ENCODE results near the gene MADCAM1. TPM values are rescaled to one million over a fixed set of nuclear protein-coding genes. Genes with fewer than 3 reads are reported as not detected.

Gene MADCAM1
- total RNA-seq, 2 donors from 2014 or later: 0.24 to 0.41 TPM

DNA sequence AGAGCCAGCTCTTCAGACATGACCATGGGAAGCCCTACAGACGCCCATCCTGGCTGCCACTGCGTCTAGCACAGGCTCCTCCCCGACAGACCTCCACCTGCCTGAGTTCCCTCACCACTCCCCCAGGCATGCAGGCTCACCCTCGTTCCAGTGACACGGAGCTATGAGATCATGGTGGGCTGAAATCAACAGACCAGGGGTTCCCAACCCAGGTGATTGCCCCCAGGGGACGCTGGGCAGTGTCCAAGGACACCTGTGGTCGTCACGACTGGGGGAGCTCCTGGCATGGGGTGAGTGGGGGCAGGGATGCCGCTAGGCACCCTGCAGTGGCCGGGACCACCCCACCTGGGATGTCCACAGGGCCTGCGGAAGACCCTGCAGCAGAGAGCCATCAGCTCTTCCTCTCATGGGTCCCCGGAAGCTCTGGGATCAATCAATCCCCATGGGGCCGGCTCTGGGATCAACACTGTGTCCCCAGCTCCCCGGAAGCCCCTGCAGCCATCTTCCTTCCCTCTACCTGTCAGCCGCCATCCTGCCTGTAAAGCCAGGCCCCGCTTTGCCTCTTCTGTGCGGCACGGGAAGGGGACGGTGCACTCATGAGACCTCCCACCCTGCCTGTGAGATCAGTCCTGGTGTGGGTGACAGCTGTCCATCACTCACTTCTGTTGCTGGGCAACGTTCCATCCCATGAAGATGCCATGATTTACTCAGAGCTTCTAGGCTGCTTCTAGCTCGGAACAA lies 12.8 kb upstream of the MADCAM1 start:
- intact Hi-C loops (cut with DNase I): no loop called here

DNA sequence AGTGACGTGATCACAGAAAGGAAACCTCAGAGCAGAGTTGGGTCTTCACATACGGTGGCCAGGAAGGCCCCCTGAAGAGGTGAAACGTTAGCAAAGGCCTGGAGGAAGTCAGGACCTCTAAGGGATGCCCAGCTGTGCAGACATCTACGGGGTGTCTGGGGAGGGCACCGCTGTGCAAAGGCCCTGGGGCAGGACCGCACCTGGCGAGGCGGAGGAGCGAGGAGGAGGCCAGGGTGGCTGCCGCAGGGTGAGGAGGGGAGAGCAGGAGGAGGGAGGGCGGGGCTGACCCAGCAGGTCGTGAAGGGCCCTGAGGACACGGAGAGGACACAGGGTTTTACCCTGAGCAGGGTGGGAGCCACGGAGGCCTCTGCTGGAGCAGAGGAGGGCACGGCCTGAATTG lies 11.8 kb upstream of the MADCAM1 start:
- DNase-seq (no peak), ATAC-seq (no peak)
- intact Hi-C loops (cut with DNase I): no loop called here

More for the DNA sequence above, 12.8 kb upstream of the MADCAM1 start:
- DNase-seq: peak; percentile 11
- ATAC-seq: no peak

DNA sequence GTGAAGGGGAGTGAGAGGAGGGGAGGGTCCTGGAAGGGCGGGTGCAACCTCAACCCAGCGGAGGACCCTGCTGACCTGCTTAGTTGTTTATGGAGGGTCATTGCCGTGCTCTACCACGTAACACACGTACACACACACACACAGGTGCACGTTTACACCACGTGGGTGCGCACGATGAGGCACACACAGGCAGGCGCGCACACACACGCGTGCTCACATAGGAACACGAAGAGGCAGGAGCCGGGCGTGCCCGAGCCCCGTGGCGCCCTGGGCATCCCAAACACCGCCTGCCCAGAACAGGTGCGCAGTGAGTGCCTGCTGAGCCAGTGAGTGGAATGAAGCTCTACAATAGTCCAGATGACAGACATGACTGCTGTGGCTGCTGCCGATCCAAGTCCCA lies 11.2 kb upstream of the MADCAM1 start:
- ATAC-seq: no peak
- DNase-seq: no peak
- intact Hi-C loops (cut with DNase I): no loop called here

DNA sequence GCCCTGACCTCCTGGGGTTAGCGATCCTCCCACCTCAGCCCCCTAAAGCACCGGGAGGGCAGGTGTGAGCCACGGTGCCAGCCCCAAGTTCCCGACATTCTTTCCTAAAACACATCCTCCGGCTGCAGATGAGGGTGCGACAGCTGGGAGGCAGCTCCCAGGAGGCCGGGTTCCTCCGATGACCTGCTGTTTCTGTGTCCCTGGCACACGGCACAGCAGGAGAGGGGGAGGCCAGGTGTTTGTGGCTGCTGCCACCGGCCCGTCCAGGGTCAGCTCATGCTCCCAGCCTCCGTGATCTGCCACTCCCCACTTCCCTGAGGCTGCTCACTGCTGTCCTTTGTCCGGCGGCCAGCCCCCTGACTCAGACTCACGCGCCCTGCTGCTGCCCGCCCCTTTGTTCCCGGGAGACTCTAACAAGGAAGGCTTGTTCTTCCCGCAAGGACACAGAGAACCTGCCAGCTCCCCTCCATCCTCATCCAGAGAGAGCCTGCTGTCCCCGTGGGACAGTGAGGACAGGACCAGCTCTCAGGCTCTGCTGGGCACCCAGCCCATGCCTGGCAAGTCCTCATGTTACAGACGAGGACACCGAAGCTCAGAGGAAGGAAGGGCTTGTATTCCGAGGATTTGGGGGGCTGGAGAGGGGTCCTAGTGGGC lies 10.6 kb upstream of the MADCAM1 start:
- ATAC-seq: peak in 1 of 2 donors; percentile 1
- intact Hi-C loops (cut with DNase I): no loop called here
- no peak for DNase-seq

DNA sequence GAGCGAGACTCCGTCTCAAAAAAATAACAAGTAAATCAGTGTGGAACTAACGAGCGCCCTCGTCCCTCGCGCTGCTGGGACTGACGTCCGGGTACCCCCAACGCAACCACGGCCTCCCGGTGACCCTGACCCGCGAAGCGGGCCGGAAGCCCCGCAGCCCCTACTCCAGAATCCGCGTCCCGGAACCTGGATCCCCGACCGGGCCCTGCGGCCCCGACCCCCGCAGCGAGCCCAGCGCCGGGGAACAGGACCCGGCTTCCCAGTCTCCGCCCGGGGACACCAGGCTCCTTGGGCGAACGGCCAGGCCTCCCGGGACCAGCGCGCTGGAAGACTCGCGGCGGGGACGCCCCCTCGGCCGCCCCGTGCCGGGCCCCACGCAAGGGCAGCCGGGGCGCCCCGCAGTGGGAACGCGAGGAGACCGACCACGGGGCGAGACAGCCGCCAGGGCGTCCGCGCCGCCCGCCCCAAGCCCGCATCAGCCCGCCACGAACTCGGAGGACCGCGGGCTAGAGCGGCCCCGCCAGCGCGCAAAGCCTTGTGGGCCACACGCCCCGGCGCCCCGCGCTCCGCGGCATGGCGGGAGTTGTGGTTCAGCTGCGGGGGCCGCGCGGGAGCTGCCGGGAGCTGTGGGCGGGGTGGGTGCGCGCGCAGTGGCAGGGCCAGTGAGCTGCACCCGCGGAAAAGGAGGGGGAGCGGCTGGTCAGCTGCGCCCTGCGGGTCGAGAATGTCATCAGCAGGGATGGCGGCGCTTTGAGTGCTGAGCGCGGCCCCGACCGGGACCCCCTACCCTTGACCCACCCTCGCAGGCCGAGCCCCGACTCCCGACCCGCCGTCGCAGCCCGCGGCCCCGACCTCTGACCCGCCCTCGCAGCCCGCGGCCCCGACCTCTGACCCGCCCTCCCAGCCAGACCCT lies 7.5 kb upstream of the MADCAM1 start:
- intact Hi-C loops (cut with DNase I): no loop called here

DNA sequence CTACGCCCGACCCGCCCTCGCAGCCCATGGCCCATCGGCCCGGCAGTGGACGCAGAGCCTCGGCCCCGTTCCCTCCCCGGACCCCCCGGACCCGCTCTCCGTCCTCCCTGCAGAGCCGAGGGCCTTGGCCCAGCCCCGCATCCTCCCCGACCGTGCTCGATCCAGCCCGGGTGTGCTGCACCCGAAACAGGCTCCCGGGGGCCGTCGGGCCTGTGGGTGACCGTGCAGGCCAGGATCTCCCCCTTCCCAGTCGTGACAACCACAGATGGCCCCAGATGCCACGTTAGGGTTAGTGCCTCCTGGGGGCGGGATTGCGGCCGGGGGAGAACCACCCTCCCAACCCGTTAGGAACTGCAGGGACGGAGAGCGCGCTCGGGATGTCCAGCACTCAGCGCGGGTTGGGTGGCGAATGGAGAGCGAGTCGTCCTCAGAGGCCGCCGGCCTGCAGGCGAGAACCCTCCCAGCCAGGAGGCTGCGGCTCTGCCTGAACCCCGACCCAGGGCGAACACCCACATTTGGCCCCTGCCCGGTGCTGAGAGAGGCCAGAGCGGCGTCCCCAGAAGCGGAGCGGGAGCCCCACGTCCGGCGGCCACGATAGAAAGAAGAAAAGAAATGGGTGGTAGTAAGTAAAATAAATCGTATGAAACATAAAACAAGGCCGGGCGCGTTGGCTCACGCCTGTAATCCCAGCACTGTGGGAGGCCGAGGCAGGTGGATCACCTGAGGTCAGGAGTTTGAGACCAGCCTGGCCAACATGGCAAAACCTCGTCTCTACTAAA lies 6.7 kb upstream of the MADCAM1 start:
- intact Hi-C loops (cut with DNase I): no loop called here
- ATAC-seq (peak; percentile 51 to 53), DNase-seq (peak; percentile 57)

More for the DNA sequence above, 7.5 kb upstream of the MADCAM1 start:
- DNase-seq (peak; percentile 98), ATAC-seq (peak; percentile 98)

DNA sequence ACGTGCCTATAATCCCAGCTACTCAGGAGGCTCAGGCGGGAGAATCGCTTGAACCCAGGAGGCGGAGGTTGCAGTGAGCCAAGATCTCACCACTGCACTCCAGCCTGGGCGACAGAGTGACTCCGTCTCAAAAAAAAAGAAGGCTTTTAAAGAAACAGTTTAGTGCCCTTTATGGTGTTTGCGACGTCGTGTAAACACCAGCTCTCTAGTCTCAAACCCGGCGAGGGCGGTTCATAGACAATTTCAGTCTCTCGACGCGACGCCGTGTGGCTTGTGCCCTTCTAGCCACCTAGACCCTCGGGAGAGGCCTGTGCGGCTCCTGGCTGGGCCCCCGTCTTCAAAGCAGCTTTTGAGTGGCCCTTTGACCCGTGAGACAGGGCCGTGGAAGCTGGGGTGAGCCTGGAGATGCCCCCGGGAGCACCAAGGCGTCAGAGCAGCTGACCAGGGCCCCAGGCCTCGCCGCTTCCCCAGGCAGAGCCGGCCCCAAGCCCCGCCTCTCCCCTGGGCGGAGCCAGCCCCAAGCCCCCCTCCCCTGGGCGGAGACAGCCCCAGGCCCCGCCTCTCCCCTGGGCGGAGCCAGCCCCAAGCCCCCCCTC lies 5.0 kb upstream of the MADCAM1 start:
- intact Hi-C loops (cut with DNase I): no loop called here
- DNase-seq (peak; percentile 28), ATAC-seq (no peak)

DNA sequence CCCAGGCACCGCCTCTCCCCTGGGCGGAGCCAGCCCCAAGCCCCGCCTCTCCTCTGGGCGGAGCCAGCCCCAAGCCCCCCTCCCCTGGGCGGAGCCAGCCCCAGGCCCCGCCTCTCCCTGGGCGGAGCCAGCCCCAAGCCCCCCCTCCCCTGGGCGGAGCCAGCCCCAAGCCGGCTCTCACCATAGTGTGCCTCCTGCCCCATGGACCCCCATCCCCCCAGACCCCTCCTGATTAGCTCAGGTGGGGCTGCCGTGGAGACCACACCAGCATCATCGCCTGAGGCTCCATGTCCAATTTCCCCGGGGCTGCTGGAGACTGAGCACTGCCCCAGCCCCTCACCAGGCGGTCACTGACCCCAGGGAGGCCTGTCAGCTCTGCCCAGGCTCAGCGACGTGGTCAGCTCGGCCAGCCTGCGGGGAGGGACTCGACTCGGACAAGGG lies 4.2 kb upstream of the MADCAM1 start:
- DNase-seq (peak; percentile 21), ATAC-seq (no peak)
- intact Hi-C loops (cut with DNase I): no loop called here

DNA sequence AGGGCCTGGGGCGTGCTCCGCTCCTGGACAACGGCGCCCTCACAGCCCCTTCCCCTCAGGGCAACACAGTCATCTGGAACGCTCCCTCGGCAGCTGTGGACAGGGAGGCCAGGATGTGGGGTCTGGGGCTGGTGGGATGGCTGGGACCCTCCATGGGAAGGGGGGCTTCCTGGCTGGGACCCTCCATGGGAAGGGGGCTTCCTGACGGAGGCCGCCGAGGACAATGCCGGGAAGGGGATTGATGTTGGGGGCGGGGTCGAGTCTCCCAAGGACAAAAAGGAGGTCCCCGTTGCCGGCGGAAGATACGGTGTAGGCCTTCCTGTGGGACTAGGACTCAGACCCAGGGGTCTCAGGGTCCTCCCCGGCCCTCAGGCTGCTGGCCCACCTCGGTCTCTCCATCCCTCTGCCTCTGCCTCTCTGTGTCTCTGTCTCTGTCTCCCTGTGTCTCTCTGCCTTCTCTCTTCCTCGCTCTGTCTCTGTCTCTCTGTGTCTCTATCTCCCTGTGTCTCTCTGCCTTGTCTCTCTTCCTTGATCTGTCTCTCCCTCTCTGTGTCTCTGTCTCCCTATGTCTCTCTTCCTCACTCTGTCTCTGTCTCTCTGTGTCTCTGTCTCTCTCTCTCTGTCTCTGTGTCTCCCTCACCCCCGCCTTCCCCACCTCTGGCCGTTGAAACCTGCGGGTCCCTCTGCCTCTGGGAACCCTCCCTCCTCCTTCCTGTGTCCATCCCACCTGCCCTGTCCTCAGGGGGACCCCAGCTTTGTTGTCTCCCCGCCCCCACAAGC lies 2.7 kb upstream of the MADCAM1 start:
- intact Hi-C loops (cut with DNase I): no loop called here
- ATAC-seq (no peak), DNase-seq (no peak)

DNA sequence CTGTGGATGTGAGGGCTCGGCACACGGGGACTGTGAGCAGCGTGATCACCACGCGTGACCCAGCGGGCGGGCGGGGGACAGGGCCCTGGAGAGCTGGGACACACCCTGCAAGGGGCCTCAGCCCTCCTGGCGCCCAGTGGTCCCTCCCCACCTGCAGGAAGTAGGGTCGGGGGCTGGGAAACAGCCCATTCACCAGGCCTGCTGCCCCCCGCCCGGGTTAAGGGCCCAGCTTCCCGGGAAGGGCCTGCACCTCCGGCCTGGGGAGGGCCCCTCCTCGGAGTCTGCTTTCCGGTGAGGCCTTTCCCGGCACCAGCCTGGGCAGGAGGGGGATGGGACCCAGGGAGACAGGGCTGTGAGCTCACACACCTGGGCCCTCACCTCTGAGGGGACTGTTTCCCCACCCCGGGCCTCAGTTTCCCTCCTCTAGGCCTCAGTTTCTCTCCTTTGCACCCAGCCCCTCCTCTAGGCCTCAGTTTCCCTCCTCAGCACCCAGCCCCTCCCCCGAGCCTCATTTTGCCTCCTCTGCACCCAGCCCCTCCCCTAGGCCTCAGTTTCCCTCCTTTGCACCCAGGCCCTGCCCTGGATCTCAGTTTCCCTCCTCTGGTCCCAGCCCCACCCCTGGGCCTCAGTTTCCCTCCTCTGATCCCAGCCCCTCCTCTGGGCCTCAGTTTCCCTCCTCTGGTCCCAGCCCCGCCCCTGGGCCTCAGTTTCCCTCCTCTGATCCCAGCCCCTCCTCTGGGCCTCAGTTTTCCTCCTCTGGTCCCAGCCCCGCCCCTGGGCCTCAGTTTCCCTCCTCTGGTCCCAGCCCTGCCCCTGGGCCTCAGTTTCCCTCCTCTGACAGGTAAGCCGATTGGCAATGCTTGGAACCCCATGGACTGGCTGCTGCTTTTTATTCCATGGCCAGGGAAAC lies 1.9 kb upstream of the MADCAM1 start:
- DNase-seq: no peak
- intact Hi-C loops (cut with DNase I): no loop called here

DNA sequence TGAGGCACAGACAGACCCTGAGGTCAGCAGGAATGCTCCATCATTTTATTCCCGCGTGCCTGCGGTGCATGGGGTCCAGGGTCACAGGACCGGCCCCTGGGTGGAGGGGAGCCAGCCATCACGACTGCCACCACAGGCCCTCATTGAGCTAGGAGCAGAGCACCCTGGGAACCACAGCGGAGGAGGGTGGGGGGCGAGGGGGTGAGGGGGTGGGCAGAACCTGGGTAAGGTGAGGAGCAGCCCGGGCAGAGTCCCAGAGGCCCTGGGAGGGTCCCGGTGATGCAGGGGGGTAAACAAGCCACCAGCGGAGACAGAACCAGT lies 1.2 kb upstream of the MADCAM1 start:
- intact Hi-C loops (cut with DNase I): no loop called here
- ATAC-seq (no peak), DNase-seq (no peak)

More for the DNA sequence above, 1.9 kb upstream of the MADCAM1 start:
- no peak for ATAC-seq

DNA sequence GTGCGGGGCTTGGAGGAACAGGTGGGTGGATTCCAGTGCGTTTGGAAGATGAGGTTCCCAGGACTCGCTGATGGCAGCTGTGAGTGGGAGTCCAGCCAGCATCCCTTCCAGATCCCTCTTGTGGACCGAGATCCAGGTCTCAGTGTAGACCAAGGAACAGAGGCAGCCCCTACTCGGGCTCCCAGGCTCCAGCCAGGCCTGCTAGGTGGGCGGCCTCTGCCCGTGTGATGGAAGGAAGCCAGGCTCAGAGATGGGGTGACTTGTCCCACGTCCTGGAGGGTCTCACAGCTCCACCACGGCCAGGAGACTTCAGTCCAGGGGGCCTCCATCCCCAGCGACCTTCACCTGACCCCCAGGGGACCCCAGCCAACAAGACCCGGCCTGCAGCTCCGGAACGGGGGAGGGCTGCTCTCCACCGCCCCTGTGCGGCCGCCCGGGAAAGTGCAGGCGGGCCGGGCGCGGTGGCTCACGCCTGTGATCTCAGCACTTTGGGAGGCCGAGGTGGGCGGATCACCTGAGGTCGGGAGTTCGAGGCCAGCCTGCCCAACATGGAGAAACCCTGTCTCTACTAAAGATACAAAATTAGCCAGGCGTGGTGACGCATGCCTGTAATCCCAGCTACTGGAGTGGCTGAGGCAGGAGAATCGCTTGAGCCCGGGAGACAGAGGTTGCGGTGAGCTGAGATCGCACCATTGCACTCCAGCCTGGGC lies 729 bp upstream of the MADCAM1 start:
- ATAC-seq (peak in 1 of 2 donors; percentile 20), DNase-seq (no peak)
- intact Hi-C loops (cut with DNase I): no loop called here

DNA sequence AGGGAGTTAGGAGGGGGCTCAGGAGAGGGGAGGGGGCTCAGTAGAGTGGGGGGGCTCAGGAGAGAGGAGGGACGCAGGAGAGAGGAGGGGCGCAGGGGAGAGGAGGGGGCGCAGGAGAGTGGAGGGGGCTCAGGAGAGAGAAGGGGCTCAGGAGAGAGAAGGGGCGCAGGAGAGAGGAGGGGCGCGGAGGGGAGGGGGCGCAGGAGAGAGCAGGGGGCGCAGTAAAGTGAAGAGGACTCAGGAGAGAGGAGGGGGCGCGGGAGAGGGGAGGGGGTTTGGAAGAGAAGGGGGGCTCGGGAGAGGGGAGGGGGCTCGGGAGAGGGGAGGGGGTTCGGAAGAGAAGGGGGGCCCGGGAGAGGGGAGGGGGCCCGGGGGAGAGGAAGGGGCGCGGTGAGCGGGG lies 700 bp downstream of the MADCAM1 start:
- no peak for DNase-seq
- ATAC-seq: no peak
- intact Hi-C loops (cut with DNase I): no loop called here

DNA sequence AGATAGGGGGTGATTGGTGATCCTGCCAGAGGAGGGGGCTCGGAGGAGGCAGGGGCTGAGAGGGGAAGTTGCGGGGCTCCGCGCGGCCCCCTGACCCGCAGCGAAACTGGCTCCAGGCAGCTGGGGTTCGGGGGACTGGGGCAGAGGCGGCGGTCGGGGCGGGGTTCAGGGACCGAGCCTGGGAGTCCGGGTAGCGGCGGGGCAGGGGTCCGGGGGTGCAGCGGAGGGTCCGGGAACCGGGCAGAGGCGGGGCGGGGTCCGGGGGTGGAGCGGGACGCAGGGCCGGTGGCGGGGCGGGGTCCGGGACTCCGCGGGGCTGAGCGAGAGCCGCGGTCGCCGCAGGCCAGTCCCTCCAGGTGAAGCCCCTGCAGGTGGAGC lies 1.2 kb downstream of the MADCAM1 start:
- DNase-seq: no peak
- ATAC-seq: no peak
- intact Hi-C loops (cut with DNase I): no loop called here

DNA sequence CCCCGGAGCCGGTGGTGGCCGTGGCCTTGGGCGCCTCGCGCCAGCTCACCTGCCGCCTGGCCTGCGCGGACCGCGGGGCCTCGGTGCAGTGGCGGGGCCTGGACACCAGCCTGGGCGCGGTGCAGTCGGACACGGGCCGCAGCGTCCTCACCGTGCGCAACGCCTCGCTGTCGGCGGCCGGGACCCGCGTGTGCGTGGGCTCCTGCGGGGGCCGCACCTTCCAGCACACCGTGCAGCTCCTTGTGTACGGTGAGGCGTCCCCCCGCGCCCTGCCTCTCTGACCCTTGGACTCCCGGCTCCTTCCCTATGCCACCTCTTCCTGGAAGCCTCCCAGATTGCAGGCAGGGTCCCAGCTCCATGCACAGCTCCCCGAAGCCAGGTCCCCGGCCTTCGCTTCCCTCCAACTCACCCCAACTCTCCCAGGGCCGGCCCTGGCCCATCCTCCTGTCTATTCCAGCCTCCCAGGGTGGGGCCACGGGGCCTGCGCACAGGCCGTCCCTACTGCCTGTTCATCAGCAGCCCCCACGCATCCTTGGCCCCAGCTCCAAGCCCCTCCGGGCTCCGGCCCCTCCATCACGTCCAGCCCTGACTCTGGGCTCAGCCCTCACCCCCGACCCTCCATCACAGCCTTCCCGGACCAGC lies 1.7 kb downstream of the MADCAM1 start:
- intact Hi-C loops (cut with DNase I): no loop called here
- ATAC-seq (peak in 1 of 2 donors; percentile 7), DNase-seq (peak; percentile 20)

DNA sequence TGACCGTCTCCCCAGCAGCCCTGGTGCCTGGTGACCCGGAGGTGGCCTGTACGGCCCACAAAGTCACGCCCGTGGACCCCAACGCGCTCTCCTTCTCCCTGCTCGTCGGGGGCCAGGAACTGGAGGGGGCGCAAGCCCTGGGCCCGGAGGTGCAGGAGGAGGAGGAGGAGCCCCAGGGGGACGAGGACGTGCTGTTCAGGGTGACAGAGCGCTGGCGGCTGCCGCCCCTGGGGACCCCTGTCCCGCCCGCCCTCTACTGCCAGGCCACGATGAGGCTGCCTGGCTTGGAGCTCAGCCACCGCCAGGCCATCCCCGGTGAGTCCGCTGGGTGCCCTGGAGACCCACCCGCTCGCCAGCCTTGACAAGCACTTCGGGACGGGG lies 2.2 kb downstream of the MADCAM1 start:
- intact Hi-C loops (cut with DNase I): no loop called here
- no peak for ATAC-seq
- no peak for DNase-seq
